GM18907 (cell line): ENCODE results near the gene KRTAP22-1.

Source experiments
- ATAC-seq: cut with Tn5 transposase; IDR thresholded peaks from one replicate; pipeline ENCODE4 v1.9.1; 2021; ENCODE audit warnings: mild to moderate bottlenecking, moderate library complexity; ENCODE audit not compliant: unreplicated experiment

The KRTAP22-1 gene

GRCh38 chr21:30600787-30601186 lies at the start of gene KRTAP22-1:
Gene KRTAP22-1, plus strand, starts transcription at chr21:30601087.
- ATAC-seq, result no peak

DNA sequence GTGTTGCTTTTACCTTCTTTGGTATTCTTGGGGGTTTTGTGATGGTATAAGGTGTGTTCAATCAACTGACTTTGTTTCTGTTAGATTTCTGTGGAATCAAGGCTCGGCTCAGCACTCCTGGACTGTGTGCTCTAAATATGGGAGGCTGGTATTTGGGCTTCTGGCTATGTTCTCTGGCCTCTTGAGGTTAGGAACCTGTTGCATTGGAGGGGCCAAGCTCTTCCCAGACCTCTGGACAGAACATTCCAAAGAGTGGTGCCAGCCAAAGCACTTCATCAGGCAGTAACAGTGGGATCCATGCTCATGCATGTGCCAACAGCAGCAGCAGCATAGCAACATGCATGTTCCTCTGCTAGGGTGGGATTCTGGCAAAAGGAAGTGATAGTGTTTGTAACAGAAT lies 48.1 kb upstream of the KRTAP22-1 start:
- no peak for ATAC-seq

- ATAC-seq, result no peak
Measured at GRCh38 chr21:30555095-30555494, 45.8 kb upstream of the KRTAP22-1 start.

DNA sequence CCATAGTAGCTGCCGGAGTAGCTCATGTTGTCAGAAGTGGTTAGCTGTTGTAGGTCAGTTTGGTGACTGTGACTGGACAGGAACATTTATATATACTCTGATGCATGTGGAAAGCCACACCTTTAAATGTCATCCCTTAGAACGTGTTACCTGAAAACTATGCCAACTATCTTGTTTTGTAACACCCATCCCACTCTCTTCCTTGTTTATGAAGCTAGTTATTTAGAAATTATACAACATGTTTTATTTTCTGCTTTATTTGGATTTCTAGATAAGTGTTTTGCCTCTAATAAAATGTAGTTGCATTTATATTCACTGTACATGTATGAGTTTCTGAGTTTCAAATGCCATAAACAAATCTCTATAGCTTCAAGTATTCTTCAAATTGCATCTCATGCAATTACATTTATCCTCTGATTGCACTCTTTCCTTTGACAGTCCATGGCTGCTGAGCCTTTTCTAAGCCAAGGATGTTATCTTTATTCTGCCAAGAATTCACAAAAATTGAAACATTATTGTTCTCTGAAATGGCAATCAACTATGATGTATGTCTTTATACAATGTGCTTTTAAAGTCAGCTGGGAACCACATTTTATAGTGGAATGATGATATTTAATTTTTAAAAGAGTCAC lies 39.5 kb upstream of the KRTAP22-1 start, which contains the start of gene KRTAP19-7:
Gene KRTAP19-7, minus strand, starts transcription at position 51 of the 632 bp plus-strand sequence. Its CDS starts 25 bp downstream, at position 26.
- no peak for ATAC-seq

DNA sequence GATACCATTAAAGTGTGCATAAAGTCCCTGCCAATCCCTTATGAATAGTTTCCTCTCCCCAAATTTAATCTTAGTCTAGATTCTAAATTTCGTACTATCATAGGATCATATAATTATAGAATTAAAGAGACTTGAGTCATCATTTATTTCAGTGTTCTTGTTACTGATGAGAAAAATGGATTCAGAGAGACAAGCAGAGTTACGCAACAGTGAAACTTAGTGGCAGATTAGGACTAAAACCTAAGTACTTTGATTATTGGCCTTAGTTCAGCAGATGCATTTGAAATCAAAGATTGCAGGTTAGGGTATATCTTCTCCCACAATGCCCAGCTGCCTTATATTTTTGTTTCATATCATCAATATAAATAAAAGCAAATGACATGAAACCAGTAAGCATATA lies 38.9 kb upstream of the KRTAP22-1 start:
- ATAC-seq, result no peak

DNA sequence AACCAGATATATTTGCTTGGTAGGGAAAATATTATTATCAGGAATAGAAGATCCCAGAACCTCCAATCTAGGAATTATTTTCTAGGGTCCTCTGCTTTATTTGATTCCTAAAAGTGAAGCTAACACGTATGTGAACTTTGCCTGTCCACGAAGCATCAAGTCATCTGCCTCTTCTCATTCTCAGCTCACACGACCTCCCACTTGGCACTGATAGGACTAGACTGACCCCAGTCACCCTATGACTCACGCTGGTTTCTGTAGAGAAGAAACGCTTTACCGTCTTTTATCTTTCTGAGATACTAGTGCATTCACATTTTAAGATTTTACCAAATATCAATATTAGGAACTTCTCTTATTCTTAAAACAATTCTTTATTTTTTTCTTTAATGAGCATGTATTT lies 37.8 kb upstream of the KRTAP22-1 start:
- no peak for ATAC-seq

- ATAC-seq, result no peak
Measured at GRCh38 chr21:30563630-30564029, 37.3 kb upstream of the KRTAP22-1 start.

DNA sequence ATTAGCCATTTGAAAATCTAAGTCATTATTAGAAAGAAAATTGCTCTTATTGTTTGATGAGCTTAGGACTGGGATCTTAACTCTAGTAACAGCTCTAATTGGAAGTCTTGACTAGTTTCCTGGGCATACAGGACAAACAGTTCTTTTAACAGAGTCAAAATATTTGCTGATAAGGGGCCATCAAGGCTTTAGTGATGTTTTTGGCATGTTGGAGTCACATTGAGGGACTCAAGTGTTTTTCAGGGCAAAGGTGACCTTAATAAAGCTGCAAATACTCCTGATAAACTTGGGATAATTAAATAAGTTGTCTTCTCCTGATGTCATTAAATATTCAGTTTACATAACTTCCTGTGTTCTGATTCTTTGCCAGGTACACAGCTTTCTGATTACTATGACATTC lies 33.3 kb upstream of the KRTAP22-1 start:
- no peak for ATAC-seq

DNA sequence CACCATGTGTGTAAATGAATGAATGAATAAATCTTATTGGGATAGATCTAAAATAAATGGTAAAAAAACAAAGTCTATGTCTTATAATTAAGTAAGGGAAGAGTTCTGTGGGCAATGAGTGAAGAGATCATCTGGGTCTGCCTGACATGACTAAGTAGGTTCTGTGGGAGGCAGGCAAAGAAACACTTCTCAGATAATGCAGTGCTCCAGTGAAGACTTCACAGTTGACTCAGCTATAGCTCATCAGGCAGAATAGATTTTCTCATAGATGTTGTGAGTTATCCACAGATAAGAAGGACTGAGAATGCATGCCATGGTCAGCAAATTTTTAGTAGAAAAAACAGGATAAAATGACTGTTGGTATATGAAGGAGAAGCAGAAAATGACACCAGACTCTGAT lies 23.1 kb upstream of the KRTAP22-1 start:
- no peak for ATAC-seq

GRCh38 chr21:30579346-30579745 lies 21.5 kb upstream of the KRTAP22-1 start:
- ATAC-seq, result no peak

DNA sequence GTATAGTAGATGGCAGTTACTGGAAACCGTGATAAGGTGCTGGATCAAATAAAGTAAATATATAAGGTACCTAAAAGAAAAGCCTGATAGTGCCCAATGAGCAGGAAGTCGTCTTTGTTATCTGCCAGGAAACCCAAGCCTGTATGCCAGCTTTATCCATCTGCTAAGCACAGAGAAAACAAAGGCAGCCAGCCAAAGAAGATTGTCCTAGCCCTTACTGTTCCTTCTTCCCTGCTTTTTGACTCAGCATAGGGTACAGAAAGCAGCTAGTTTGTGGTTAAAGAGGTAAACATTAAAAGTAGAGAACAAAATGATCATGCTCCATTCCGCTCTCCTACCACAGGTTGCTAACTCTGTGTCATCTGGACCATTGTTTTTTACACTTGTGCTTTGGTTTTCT lies 20.8 kb upstream of the KRTAP22-1 start:
- ATAC-seq, result no peak

- no peak for ATAC-seq
Measured at GRCh38 chr21:30582870-30583269, 18.0 kb upstream of the KRTAP22-1 start.

GRCh38 chr21:30590297-30590696 lies 10.6 kb upstream of the KRTAP22-1 start, which contains the start of gene KRTAP22-2:
Gene KRTAP22-2, minus strand, starts transcription at chr21:30590397.
- ATAC-seq, result no peak

DNA sequence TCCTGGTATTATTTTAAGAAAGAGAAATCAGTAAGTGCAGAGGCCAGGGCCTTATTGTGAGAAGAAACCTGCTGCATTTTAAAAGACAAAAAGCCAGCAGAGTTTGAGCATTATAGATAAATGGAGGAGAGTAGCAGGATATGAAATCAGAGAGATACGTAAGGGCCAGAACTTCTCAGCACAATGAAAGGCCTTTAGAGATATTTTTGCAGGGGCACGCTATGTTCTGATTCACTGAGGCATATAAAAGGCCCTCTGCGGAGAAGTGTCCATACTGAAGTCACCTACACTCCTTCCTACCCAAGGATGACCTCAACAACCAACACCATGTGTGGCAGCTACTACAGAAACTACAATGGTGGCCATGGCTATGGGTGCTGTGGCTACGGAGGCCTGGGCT lies 8.7 kb upstream of the KRTAP22-1 start, which contains the start of gene KRTAP6-3:
Gene KRTAP6-3, plus strand, starts transcription at position 301 of the 400 bp plus-strand sequence. Its CDS starts 6 bp downstream, at position 307.
- ATAC-seq, result no peak

- ATAC-seq, result no peak
Measured at GRCh38 chr21:30598802-30599201, 2.1 kb upstream of the KRTAP22-1 start, which contains the start of gene KRTAP6-2. Gene KRTAP6-2, minus strand, starts transcription at chr21:30598902. Its CDS starts 28 bp downstream, at chr21:30598874.

DNA sequence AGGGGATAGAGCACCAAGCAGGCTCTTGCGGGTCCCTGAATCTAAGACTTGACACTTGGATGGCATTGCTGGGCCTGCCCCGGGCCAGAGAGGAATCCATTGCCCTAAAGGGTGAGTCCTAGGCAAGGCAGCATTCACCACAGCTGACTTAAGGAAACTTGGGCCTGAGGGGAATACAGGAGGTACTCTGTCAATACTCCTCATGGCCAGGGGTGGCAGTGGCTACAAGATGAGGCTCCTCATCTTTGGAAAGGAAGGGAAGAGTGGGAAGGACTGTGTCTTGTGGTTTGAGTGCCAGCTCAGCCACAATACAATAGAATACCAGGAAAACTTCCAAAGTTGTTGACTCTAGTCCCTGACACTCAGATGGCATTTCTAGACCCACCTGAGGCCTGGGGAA lies 5.1 kb downstream of the KRTAP22-1 start:
- ATAC-seq, result no peak

DNA sequence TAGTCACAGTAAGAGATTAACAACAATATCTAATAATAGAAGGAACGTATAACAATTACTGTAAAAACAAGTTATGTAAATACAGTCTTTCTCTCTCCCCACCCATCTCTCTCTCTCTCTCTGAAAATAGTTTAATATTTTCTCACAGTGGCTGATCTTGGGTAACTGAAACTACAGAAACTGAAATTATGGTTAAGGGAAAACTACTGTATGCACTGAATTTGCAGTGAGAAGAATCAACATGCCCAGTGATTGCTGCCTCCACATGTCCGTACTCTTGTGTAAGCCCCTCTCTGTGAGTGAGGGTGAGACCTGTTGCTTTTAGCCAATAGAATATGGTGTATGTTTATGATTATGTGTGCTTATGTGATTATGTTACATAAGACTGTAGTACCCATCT lies 11.2 kb downstream of the KRTAP22-1 start:
- ATAC-seq, result no peak

DNA sequence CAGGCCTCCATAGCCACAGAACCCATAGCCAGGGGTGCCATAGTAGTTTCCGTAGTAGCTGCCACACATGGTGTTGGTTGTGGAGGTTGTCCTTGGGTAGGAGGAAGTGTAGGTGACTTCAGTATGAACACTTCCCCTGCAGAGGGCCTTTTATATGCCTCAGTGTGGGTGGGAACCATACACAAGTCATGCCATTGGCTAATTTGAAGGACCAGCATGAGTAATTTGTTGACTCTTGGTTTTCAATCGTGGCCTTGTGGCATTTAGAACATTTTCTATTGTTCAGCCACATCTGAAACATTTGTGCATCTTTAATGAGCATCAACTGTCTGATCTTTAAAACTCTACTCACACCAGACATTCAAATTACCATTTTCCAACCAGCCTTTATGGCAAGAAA lies 12.9 kb downstream of the KRTAP22-1 start, which contains the start of gene KRTAP6-1:
Gene KRTAP6-1, minus strand, starts transcription at position 95 of the 400 bp plus-strand sequence. Its CDS starts 26 bp downstream, at position 69.
- ATAC-seq, result no peak

DNA sequence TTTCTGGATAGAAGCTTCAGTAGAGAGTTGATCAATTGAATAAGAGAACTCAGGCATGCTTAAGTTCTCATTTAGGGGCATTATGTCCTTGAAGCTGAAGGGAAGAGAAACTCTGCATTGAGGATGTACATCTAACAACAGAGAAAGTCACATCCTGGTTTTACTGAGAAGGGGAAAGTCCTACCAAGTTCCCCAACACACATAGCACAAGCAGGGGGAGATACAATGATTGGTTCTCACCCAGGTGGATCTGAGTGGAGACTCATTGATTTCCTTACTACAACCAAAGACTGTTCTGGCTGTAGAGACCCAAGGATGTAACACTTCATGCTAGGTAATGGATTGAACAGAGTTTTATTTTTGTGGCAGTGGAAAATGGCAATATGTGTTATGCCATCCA lies 14.3 kb downstream of the KRTAP22-1 start:
- ATAC-seq, result no peak

DNA sequence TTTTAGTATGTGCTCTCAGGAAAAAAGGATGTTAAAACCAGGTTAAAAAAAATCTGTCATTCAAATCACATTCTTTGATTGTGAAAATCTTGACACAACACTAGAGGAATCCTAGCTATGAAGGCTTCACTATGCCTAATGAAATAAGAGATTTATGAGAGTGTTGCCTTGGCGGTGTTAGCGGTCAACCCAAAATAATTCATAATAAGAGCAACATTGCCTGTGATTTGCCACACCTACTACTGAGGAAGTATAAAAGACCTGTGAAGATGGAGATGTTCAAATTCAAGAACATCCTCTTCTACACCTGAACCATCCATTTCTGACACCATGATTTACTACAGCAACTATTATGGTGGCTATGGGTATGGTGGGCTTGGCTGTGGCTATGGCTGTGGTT lies 15.2 kb downstream of the KRTAP22-1 start, which contains the start of gene KRTAP20-1:
Gene KRTAP20-1, plus strand, starts transcription at position 301 of the 400 bp plus-strand sequence. Its CDS starts 30 bp downstream, at position 331.
- ATAC-seq, result no peak

GRCh38 chr21:30620080-30620479 lies 19.2 kb downstream of the KRTAP22-1 start:
- ATAC-seq, result no peak

DNA sequence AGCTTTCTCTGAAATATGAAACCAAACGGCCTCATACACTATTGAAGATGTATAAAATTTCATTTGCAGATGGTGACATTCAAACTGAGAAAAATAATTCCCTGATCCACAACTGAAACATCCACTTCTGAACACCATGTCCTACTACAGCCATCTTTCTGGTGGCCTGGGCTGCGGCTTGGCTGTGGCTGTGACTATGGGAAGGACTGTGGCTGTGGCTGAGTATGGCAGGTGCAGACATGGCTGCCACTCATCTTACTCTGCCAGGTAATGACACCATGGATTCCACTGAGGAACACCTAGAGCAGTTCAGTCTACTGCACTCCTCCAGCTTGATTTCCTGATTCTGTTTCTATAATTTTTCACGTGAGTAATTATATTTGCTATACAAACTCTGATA lies 19.6 kb downstream of the KRTAP22-1 start, which contains the start of gene KRTAP20-4:
Gene KRTAP20-4, plus strand, starts transcription at position 106 of the 400 bp plus-strand sequence.
- no peak for ATAC-seq
